ENCODE data around the gene PCK1.
A peak's percentile ranks its signal among the peaks of the same experiment; 100 is the strongest.

The PCK1 gene

DNA sequence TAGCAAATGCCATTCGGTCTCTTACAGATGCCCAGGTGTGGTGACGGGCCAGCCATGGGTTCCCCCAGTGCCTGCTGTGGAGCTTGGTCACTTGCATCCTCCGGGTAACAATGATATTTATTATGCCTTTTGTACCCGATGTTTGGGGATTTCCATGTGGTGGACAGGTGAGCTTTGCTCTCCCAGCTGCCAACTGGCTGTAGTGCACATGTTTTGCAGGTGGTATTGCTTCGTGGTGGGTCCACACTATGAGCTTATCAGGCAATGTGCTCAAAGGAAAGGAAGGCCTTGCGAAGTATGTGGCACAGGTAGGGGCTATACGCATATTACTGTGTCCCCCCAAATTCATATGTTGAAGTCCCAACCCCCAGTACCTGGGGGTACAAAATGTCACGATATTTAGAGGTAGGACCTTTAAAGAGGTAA, 31.7 kb upstream of the PCK1 start:
- no peak for DNase-seq (ENCODE audit: low spot score in 2 of 2)
- H3K9me3 Mint-ChIP-seq: no peaks in the 10 kb centered on the region
- H3K27ac Mint-ChIP-seq: no peak overlapping the region
- no peak overlapping the region for H3K4me3 Mint-ChIP-seq
- no peak for ATAC-seq
- H3K4me1 Mint-ChIP-seq: peaks cover 6% of the 10 kb centered on the region
- H3K36me3 Mint-ChIP-seq: no peaks in the 10 kb centered on the region

DNA sequence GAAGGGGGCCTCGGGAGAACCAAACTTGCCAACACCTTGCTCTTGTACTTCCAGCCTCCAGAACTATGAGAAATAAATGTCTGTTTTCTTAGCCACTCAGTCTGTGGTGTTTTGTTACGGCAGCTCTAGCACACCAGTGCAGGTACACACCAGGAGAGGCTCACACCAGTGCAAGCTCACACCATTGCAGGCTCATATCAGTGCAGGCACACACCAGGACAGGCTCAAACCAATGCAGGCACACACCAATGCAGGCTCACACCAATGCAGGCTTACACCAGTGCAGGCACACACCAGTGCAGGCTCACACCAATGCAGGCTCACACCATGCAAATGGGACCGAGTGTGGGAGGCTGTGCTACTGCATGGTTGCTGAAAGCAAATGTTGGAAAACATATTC, 31.1 kb upstream of the PCK1 start:
- DNase-seq (ENCODE audit: low spot score in 2 of 2) (no peak), ATAC-seq (peak; percentile 37)
- Mint-ChIP-seq H3K4me3 (no peak overlapping the region), H3K9me3 (no peaks in the 10 kb centered on the region), H3K27ac (no peak overlapping the region), H3K36me3 (no peaks in the 10 kb centered on the region), H3K4me1 (peaks cover 6% of the 10 kb centered on the region)

DNA sequence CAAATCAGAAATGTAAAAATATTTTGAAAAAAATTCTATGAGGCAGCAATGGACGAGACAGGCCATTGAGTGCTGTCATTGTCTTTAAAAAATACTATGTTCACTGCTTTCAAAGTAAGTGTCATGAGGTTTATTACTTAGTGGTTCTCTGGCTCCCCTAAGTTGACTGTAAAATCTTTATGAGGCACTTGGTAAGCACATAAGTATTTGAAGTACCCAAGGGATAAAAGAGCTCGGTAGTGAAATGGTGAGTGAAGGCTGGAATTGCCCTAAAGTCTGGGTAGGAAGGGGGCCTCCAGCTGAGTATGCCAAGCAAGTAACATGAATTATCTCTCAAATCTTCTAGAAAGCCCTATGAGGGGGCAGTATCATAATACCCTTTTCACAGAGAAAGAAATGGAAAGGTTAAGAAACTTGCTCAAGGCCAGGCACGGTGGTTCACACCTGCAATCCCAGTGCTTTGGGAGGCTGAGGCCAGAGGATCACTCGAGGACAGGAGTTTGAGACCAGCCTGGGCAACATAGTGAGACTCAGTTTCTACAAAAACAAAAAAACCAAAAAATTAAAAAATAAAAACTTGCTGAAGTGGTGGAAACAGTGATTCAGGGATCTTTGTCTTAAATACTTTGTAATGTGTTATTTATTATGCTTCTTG, 30.5 kb upstream of the PCK1 start:
- Mint-ChIP-seq H3K4me3 (no peak overlapping the region), H3K36me3 (no peaks in the 10 kb centered on the region), H3K27ac (no peak overlapping the region), H3K4me1 (peaks cover 6% of the 10 kb centered on the region), H3K9me3 (no peaks in the 10 kb centered on the region)
- DNase-seq (ENCODE audit: low spot score in 2 of 2): no peak
- no peak for ATAC-seq

DNA sequence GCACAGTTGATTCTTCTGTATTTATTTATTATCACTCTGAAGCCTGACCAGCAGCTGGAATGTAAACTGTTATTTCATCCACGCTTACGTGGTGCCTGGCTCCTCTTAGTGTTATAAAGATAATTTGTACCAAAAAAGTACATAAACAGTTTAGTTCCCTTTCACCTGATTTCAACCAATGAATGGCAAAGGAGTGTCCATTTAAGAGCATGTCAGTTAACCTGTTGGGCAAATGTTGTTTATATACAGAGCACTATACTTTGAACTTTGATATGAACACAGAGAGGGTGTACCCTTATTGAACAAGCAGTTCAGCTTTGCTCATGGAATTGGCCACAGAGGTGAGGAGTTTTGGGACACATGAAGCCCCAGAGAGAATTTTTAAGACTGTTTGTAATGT, 28.8 kb upstream of the PCK1 start:
- H3K4me1 Mint-ChIP-seq: peaks cover 2% of the 10 kb centered on the region
- H3K4me3 Mint-ChIP-seq: no peak overlapping the region
- DNase-seq (ENCODE audit: low spot score in 2 of 2) (no peak), ATAC-seq (no peak)
- no peak overlapping the region for H3K27ac Mint-ChIP-seq
- no peaks in the 10 kb centered on the region for H3K9me3 Mint-ChIP-seq
- H3K36me3 Mint-ChIP-seq: no peaks in the 10 kb centered on the region

DNA sequence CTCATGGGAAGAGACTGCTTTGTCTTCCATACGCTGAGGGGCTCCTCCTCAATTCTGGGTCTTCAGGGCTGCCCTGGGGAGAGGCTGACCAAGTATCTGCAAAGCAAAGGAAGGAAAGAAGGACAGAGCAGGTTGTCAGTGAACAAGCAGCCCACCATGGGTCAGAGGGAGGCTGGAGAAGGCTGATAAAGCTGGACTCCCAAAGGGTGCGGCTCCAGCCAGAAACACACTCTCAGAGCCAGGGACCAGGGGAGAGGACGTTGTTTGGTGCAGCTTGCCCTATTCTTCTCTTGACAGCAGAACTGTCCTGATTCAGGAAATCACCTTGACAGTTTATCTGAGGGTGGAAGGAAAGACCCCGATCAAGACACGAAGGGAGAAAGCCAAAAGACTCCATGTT, 25.6 kb upstream of the PCK1 start:
- DNase-seq (ENCODE audit: low spot score in 2 of 2): no peak

DNA sequence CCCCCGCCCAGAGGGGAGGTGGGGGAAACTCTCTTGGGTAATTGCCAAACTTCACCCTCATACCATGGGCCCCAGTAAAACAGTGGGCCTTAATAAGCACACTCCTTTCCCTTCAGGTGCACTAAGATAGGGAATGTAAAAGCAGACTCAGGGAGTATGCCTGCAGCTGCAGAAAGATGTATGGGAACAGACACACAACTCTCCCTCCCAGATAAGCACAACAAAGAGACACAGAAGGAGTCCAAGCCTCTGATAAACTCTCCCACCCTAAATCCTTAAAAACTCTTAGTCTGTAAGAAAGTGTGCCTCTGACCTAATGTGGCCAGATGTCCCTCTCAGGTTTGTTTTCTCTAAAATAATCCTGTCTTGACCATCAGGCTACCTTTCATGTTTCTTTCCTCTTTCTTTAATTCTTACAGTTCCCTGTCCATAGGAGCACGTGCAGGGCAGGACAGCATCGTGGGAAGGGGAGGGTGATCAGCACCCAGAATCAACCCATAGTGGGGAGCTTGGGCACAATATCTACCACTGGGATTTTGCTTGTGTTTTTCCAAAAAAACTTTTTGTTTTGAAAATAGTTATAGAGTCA, 24.7 kb upstream of the PCK1 start:
- Mint-ChIP-seq H3K36me3 (no peaks in the 10 kb centered on the region), H3K4me3 (no peak overlapping the region)

More for the DNA sequence above, 25.6 kb upstream of the PCK1 start:
- Mint-ChIP-seq H3K27ac (no peak overlapping the region), H3K4me1 (no peaks in the 10 kb centered on the region), H3K36me3 (no peaks in the 10 kb centered on the region), H3K4me3 (no peak overlapping the region), H3K9me3 (peaks cover 4% of the 10 kb centered on the region)
- no peak for ATAC-seq

DNA sequence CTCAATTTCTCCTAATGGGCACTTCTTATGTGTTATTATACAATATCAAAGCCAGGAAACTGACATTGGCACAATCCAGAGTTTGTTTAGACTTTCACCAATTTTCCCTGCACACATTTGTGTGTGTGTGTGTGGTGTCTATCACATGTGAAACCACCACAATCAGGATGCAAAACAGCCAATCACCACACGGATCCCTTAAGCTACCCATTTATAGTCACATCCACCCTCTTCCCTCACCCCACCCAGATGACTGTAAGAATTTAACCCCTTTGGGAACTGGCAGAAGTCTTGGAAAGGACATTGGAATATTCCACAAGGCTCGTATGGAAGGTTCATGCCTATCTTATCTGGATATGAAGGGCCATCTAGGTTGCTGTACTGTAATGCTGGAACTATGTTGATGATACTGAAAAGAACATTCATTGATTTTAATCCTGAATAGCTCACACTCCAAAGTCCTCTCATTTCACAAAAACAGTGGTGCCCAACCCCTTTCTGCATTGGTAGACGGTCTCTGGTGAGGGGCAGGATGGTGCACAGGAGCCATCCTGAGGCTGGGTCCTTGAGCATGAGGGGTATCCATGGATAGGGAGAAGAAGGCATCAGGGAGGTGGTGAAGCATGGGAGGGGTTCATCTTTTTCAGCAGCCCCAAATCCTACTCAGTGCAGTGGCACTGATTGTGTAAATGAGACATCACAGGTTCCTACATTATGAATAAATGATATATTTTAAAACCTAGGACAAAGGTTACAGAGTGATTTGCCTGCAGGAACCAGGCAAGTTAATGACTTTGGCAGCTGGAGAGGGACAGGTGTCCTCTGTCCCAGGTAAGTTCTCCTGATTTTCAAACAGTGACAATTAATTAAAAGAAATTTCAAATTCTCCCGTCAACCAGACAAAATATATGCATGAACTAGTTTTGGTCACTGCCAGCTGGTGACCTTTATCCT, 23.9 kb upstream of the PCK1 start:
- Mint-ChIP-seq H3K4me3 (no peak overlapping the region), H3K4me1 (no peaks in the 10 kb centered on the region), H3K27ac (no peak overlapping the region), H3K9me3 (peaks cover 4% of the 10 kb centered on the region), H3K36me3 (no peaks in the 10 kb centered on the region)
- ATAC-seq (no peak), DNase-seq (ENCODE audit: low spot score in 2 of 2) (no peak)

More for the DNA sequence above, 24.7 kb upstream of the PCK1 start:
- Mint-ChIP-seq H3K4me1 (no peaks in the 10 kb centered on the region), H3K27ac (no peak overlapping the region), H3K9me3 (peaks cover 4% of the 10 kb centered on the region)
- no peak for ATAC-seq
- DNase-seq (ENCODE audit: low spot score in 2 of 2): no peak

DNA sequence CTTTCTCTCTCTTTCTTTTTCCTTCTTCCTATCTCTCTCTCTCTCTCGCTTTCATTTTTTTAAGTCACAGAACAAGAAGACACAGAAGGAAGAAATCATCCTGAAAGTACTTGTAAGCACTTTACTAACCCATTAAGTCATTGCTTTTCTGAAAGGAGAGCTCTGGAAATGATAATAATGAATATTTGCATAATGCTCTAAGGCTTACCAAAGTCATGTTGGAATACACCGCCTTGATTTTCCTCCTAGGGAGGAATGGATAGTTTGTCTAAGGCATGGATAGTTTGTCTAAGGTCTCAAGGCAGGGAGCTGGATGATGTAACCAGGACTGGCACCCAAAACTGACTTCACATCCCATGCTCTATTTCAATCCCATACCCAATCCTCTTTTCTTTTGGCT, 23.1 kb upstream of the PCK1 start:
- Mint-ChIP-seq H3K9me3 (peaks cover 4% of the 10 kb centered on the region), H3K36me3 (no peaks in the 10 kb centered on the region), H3K27ac (no peak overlapping the region), H3K4me1 (no peaks in the 10 kb centered on the region), H3K4me3 (no peak overlapping the region)
- no peak for ATAC-seq
- DNase-seq (ENCODE audit: low spot score in 2 of 2): no peak

DNA sequence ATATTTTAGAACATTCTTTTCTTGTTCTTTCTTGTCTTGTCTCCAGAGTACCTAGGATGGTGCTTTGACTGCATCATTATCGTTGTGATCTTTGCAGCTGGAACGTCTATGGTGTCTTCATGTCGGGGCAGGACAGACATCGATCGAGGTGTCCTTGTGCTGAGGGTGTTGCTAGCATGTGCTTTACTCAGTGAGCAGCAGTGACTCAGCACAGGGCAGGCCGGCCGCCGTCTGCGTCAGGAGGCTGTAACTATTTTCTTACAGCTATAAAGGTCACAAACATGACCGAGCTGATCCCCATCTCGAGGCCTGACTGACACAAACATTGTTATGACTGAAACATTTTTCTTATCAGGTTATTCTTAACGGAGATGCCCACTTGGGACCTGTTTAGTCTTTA, 21.0 kb upstream of the PCK1 start:
- Mint-ChIP-seq H3K9me3 (peaks cover 4% of the 10 kb centered on the region), H3K4me1 (no peaks in the 10 kb centered on the region), H3K27ac (no peak overlapping the region), H3K36me3 (no peaks in the 10 kb centered on the region), H3K4me3 (no peak overlapping the region)
- DNase-seq (ENCODE audit: low spot score in 2 of 2): no peak
- no peak for ATAC-seq

DNA sequence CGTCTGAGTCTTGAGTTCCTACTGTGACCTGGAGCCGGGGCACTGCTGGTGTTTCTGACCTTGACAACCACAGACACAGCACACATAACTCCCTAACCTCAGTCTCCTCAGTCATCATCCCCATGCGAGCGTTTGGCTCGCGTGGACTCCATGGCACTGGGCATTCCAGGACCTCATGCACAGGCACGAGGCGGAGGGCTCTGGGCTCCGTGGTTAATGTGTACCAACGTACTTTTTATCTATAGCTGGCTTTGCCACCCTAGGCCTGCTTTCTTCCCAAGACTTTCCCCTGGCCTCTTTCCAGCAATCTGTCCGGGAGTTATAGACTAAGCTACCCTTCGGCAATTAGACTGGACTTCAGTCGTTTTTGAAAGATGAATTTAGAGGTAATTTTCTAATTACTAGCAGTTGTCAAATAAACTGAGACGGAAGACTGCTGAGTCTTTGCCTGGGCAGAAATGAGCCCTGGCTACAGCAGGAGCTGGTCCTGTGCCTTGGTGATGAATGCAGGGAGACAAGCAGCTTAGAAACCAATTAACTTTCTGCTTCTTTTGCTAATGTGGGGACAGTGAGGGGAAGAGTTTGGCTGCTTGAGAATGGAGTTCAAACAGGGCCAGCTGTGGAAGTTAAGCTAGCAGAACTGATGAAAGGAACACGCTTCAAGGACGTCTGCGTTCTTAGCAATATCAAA, 19.9 kb upstream of the PCK1 start:
- Mint-ChIP-seq H3K9me3 (peaks cover 4% of the 10 kb centered on the region), H3K27ac (no peak overlapping the region)
- no peak for ATAC-seq

DNA sequence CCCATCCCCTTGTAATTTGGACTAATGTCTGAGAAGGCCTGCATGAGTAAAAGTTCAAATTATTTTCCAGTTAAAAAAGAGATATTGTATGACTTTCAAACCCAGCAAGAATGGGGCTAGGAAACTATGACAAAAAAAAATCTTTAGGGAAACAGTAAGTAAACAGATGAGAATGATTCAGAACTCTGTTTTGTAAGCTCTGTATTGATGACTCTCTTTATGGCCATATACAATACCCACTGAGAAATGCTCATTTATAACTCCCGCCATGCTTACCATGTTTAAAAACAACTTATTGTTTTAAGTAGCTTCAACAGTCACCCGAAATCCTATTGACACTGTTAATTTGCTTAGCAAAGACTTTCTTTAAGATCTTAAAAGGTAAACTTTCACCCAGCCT, 17.2 kb upstream of the PCK1 start:
- H3K4me3 Mint-ChIP-seq: no peak overlapping the region
- peaks cover 4% of the 10 kb centered on the region for H3K9me3 Mint-ChIP-seq
- DNase-seq (ENCODE audit: low spot score in 2 of 2) (no peak), ATAC-seq (no peak)
- no peaks in the 10 kb centered on the region for H3K4me1 Mint-ChIP-seq
- no peak overlapping the region for H3K27ac Mint-ChIP-seq
- H3K36me3 Mint-ChIP-seq: no peaks in the 10 kb centered on the region

More for the DNA sequence above, 19.9 kb upstream of the PCK1 start:
- H3K4me3 Mint-ChIP-seq: no peak overlapping the region
- no peaks in the 10 kb centered on the region for H3K4me1 Mint-ChIP-seq
- H3K36me3 Mint-ChIP-seq: no peaks in the 10 kb centered on the region
- no peak for DNase-seq (ENCODE audit: low spot score in 2 of 2)

DNA sequence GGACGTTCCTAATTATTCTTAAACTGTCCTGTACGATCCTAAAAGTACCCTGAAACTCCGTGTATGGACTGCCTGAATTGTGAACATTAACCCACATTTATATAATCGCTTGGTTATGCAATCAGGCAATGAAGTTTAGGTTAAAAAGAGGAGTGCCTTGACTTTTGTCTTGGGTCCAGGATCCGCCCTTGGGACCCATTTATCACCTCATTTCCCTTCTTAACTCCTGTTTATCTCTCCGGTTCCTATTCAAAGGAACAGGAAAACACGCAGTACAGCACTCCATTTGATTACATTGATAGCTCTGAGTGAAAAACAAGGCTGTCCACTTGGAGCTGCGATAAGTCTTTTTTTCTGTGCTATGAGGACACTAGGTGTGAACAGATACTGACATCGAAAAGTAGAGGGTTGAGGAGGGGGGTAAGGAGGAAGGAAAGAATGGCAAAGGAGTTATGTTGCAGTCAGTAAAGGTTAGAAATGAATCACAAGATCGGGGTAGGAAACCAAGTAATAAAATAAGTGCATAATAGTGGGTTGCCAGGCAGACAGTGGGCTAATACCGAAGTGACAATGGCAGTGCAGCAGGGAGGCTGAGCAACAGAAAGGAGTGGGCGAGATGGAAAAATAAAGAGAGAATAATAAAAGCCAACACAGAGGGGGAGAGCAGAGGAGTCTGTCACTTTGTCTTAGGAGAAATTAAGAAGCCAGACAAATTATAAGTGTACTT, 15.9 kb upstream of the PCK1 start:
- Mint-ChIP-seq H3K27ac (no peak overlapping the region), H3K4me1 (no peaks in the 10 kb centered on the region)

DNA sequence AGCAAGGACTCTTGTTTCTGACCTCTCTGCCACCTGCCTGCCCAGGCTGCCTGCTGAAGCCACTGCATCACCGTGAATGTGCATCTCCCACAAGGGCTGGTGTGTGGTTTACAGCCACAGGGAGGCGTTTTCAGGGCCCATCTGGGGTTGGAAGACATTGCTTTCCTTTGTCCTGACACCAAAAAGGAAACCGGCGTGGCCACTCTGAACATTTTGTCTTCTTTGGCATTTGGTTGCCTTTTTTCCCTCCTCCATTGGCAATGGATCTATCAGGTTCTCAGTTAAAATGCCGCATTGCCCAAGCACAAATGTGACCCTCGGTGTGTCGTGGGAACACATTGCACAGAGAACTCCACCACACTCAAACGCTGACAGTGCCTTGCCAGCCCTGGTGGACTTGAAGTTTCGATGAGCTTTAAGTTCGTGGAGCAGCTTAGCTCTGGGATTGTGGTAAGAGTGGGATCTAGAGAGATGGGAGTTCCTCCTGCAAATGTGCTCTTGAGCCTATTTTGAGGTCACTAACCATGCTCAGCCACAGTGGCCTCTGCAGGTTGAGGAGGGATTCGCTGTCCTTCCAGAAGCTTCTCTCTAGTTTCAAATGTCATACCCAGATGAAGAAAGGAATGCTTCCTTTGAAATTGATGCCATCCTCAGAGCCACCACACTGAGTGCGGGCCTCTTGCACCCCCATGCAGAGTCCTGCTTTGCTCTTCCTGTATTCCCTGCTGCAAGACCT, 14.8 kb upstream of the PCK1 start:
- H3K27ac Mint-ChIP-seq: no peak overlapping the region
- no peak for DNase-seq (ENCODE audit: low spot score in 2 of 2)
- no peak overlapping the region for H3K4me3 Mint-ChIP-seq
- ATAC-seq: no peak
- no peaks in the 10 kb centered on the region for H3K36me3 Mint-ChIP-seq
- H3K9me3 Mint-ChIP-seq: no peaks in the 10 kb centered on the region
- no peaks in the 10 kb centered on the region for H3K4me1 Mint-ChIP-seq

More for the DNA sequence above, 15.9 kb upstream of the PCK1 start:
- DNase-seq (ENCODE audit: low spot score in 2 of 2) (no peak), ATAC-seq (no peak)
- H3K9me3 Mint-ChIP-seq: no peaks in the 10 kb centered on the region
- H3K4me3 Mint-ChIP-seq: no peak overlapping the region
- no peaks in the 10 kb centered on the region for H3K36me3 Mint-ChIP-seq

DNA sequence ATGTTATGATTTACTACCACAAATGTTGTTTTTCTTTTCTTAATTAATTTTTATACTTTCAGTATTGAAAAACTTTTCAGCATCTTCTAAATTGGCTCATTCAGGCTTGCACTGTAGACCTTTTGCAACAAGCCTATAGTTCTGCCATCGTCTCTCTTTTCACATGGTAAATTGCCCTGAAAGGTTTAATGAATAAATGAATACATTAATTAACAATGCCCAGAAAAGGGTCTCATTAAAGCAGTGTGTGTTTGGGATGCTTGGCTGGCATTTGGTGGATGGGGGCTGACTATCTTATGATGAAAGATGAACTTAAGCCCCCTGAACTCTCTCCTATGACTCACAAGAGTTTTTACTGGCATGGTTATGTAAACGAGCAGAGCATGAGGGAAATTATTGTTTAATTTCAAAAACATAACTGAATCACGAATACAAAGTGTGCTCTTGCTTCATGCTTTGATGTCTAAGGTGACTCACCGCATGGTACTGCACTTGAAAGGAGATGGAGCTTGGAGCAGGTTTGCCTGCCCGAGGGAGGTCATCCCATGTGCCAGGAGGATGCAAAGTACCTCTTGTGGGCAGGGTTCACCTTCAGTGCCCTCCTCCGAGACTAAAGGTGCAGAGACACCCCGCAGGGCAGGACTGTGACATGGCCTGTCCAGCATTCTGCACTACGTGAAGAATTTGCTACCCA, 13.8 kb upstream of the PCK1 start:
- no peaks in the 10 kb centered on the region for H3K9me3 Mint-ChIP-seq
- no peak for ATAC-seq
- DNase-seq (ENCODE audit: low spot score in 2 of 2): no peak
- H3K4me3 Mint-ChIP-seq: no peak overlapping the region
- H3K27ac Mint-ChIP-seq: no peak overlapping the region
- no peaks in the 10 kb centered on the region for H3K4me1 Mint-ChIP-seq
- H3K36me3 Mint-ChIP-seq: no peaks in the 10 kb centered on the region
